LNCaP clone FGC (cell line): ENCODE measurements around the gene ACD.

Experiments used
- DNase-seq: peaks from one replicate; pipeline ENCODE4 v3.0.0-alpha.2; 2011; ENCODE audit warnings: low read depth
- H3K4me3 ChIP-seq: 2 replicates; pipeline ENCODE4 v1.5.1; 2011; ENCODE audit warnings: mild to moderate bottlenecking, low read depth, low read length, control low read depth
- CTCF ChIP-seq: IDR thresholded peaks from 2 replicates; pipeline ENCODE4 v1.5.1; 2012; ENCODE audit warnings: mild to moderate bottlenecking; ENCODE audit not compliant: control insufficient read depth, insufficient read depth; ENCODE audit errors: extremely low read depth

ACD gene

DNA sequence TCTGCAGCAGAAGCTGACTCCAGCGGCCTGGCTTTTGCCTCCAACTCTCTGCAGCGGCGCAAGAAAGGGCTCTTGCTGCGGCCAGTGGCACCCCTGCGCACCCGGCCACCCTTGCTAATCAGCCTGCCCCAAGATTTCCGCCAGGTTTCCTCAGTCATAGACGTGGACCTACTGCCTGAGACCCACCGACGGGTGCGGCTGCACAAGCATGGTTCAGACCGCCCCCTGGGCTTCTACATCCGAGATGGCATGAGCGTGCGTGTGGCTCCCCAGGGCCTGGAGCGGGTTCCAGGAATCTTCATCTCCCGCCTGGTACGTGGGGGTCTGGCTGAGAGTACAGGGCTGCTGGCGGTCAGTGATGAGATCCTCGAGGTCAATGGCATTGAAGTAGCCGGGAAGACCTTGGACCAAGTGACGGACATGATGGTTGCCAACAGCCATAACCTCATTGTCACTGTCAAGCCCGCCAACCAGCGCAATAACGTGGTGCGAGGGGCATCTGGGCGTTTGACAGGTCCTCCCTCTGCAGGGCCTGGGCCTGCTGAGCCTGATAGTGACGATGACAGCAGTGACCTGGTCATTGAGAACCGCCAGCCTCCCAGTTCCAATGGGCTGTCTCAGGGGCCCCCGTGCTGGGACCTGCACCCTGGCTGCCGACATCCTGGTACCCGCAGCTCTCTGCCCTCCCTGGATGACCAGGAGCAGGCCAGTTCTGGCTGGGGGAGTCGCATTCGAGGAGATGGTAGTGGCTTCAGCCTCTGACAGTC is 2.0 kb upstream of the ACD start:
- peak overlapping the region; percentile 57 for H3K4me3 ChIP-seq
- no peak for DNase-seq

GRCh38 chr16:67661101-67661761 is 1.2 kb upstream of the ACD start:
- peak; percentile 53 for DNase-seq
- no peak for TF ChIP-seq CTCF
- peak overlapping the region; percentile 57 for H3K4me3 ChIP-seq

More for the DNA sequence above, 2.0 kb upstream of the ACD start:
- no peak for TF ChIP-seq CTCF

GRCh38 chr16:67660564-67661028 is 536 bp upstream of the ACD start, which contains the start of gene PARD6A:
Gene PARD6A (plus strand): TSS chr16:67660960. CDS start chr16:67661039, 79 bp downstream.
- H3K4me3 ChIP-seq, result peak within 1 kb of the TSS; percentile 57
- peak; percentile 79 for DNase-seq
- no peak for TF ChIP-seq CTCF

DNA sequence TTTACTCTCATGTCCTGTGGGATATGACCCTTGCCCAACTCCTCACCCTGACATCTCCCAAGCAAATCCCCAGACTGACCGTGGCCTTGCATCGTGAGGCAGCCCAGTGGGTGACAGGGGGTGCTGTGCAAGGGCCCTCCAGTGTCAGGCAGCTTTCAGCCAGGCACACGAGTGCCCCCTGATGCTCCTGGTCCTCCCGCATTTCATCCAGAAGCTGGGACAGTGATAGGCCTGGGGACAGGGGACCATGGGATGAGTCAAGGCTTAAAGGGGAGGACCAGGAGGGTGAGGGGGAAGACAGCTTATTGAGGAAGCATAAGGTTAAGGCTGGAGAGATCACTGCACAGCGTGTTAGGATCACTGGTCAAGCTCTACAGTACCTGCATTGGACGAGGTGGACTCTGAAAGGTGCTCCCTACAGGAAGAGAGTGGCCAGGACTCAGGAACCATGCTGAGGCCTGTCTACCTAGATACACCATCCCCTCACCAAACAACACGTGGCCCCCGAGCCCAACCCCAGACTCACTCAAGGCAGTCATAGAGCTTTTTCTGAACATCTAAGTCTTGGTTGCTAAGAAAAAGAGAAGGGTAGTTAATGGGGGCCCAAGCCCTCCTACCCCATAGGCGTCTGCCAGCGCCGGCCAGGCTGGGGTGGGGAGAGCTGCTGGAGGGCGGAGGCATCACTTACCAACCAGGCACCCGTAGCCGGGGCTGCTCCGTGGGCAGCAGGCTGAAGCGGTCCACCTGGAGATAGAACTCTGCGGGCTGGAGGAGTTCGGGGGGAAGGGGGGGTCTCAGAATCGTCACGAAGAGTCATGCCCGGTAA is 998 bp downstream of the ACD start:
- no peak for DNase-seq
- TF ChIP-seq CTCF, result no peak
- peak overlapping the region; percentile 57 for H3K4me3 ChIP-seq

- H3K4me3 ChIP-seq, result no peak overlapping the region
- TF ChIP-seq CTCF, result no peak
- DNase-seq, result no peak
Observed at GRCh38 chr16:67657751-67658518, 2.1 kb downstream of the ACD start.

- H3K4me3 ChIP-seq, result no peak overlapping the region
- no peak for TF ChIP-seq CTCF
- no peak for DNase-seq
Observed at GRCh38 chr16:67657017-67657608, 2.9 kb downstream of the ACD start.
